OCI-LY7 (cell line): Measurements from ENCODE around the gene JAML.

Experiments
- CTCF ChIP-seq: fragments of 200-600 bp; sonication (generic); conservative IDR thresholded peaks from 2 replicates; pipeline ENCODE4 v1.5.1; 2014; ENCODE audit warnings: mild to moderate bottlenecking, antibody characterized with exemption, low read length, moderate library complexity, mixed read lengths
- EZH2phosphoT487 ChIP-seq: fragments of 200-600 bp; sonication (generic); IDR thresholded peaks from 2 replicates; pipeline ENCODE4 v1.6.1; 2018; ENCODE audit warnings: low read depth, borderline replicate concordance, mild to moderate bottlenecking, mixed run types, antibody characterized with exemption, low read length, moderate library complexity, mixed read lengths

GRCh38 chr11:118174006-118174567 is 50.7 kb downstream of the JAML start:
- no peak for TF ChIP-seq CTCF
- TF ChIP-seq EZH2phosphoT487, result no peak
